ENCODE results near the gene WDFY2. TPM values are rescaled to one million over a fixed set of nuclear protein-coding genes. Genes with fewer than 3 reads are reported as not detected.

WDFY2 gene
- total RNA-seq, 1 donor from 2014 or later = 20.7 TPM

DNA sequence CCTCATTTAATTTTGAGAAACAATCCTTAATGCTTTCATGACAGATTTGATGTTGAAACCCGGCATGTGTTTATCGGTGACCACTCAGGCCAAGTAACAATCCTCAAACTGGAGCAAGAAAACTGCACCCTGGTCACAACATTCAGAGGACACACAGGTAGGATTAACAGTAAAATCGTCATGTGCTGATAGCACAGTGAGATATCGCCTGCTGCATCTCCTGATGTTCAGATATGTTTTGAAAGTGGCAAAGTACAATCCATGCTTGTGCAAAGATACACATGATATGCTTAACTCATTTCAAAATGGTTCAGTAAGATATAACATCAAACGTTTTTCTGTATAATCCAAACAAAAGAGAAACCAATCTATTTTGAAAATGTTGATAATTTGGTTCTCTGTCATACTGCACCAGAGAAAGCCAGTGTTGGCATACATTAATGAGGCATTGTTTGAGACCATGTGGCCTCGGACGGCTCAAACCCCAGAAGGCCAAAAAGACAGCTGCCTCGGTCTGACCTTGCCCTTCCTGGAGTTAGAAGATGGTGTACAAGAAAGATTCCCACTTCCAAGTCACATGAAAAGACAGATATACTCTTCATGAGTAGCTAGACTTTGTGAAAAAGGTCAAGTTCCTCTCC, 143.5 kb downstream of the WDFY2 start:
- Mint-ChIP-seq H3K4me1 (peaks cover 17% of the 10 kb centered on the region), H3K36me3 (ENCODE audit: low read depth) (peaks cover 3% of the 10 kb centered on the region), H3K27ac (ENCODE audit: unreplicated experiment) (peak overlapping the region; percentile 79), H3K27me3 (ENCODE audit: low read depth) (no peaks in the 10 kb centered on the region), H3K9me3 (peaks cover 3% of the 10 kb centered on the region), H3K4me3 (no peak overlapping the region)
- no peak for DNase-seq (ENCODE audit: low read depth, low spot score)
- TF ChIP-seq, protein P1, sequence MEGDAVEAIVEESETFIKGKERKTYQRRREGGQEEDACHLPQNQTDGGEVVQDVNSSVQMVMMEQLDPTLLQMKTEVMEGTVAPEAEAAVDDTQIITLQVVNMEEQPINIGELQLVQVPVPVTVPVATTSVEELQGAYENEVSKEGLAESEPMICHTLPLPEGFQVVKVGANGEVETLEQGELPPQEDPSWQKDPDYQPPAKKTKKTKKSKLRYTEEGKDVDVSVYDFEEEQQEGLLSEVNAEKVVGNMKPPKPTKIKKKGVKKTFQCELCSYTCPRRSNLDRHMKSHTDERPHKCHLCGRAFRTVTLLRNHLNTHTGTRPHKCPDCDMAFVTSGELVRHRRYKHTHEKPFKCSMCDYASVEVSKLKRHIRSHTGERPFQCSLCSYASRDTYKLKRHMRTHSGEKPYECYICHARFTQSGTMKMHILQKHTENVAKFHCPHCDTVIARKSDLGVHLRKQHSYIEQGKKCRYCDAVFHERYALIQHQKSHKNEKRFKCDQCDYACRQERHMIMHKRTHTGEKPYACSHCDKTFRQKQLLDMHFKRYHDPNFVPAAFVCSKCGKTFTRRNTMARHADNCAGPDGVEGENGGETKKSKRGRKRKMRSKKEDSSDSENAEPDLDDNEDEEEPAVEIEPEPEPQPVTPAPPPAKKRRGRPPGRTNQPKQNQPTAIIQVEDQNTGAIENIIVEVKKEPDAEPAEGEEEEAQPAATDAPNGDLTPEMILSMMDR (conservative IDR thresholded peaks at IDR 0.05) = no peak

DNA sequence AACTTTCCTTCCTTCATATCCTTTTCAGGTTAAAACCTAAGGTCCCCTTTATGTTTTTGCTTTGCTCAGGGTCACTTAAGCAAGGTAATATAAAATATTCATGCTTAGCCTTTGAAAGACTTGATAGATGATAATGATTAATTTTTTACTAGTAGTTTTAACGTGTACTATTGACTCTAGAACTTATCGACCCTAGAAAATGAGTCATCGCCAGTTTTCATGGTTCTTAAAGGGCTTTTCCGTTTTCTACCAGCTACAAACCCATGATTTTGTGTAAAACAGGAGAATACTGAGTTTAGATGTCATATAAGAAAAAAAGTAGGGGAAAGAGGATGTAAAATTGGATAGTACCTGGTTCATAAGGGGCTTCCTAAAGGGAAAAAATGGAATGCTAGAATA, 144.0 kb downstream of the WDFY2 start:
- Mint-ChIP-seq H3K4me3 (no peak overlapping the region), H3K27me3 (ENCODE audit: low read depth) (no peaks in the 10 kb centered on the region), H3K27ac (ENCODE audit: unreplicated experiment) (peak overlapping the region; percentile 59)

DNA sequence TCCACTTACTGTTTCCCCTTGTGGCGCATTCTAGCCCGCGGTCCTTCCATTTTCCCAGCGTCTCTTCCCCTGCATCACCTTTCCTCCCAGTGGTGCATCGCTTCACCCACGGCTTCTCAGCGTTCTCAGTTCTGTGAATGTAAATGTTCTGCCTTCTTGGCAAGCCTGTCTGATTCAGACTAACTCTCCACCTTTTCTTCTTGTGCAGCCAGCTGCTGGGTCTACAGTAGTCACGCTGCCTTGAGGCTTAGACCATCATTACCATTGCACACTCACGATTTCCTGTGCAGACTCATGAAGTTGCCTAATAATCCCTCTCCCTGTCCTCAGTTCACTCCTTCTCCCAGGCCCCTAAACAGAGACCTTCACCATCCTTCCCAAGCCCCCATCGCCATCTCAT, 144.7 kb downstream of the WDFY2 start:
- H3K27ac Mint-ChIP-seq (ENCODE audit: unreplicated experiment) = no peak overlapping the region
- peaks cover 3% of the 10 kb centered on the region for H3K9me3 Mint-ChIP-seq
- DNase-seq (ENCODE audit: low read depth, low spot score) = no peak
- H3K27me3 Mint-ChIP-seq (ENCODE audit: low read depth) = no peaks in the 10 kb centered on the region
- TF ChIP-seq, protein P1 (conservative IDR thresholded peaks at IDR 0.05) = no peak
- peaks cover 7% of the 10 kb centered on the region for H3K36me3 Mint-ChIP-seq (ENCODE audit: low read depth)
- no peak overlapping the region for H3K4me3 Mint-ChIP-seq
- peaks cover 25% of the 10 kb centered on the region for H3K4me1 Mint-ChIP-seq

More for the DNA sequence above, 144.0 kb downstream of the WDFY2 start:
- Mint-ChIP-seq H3K9me3 (peaks cover 3% of the 10 kb centered on the region), H3K4me1 (peaks cover 18% of the 10 kb centered on the region), H3K36me3 (ENCODE audit: low read depth) (peaks cover 3% of the 10 kb centered on the region)
- TF ChIP-seq, protein P1 (conservative IDR thresholded peaks at IDR 0.05) = no peak
- DNase-seq (ENCODE audit: low read depth, low spot score) = no peak

DNA sequence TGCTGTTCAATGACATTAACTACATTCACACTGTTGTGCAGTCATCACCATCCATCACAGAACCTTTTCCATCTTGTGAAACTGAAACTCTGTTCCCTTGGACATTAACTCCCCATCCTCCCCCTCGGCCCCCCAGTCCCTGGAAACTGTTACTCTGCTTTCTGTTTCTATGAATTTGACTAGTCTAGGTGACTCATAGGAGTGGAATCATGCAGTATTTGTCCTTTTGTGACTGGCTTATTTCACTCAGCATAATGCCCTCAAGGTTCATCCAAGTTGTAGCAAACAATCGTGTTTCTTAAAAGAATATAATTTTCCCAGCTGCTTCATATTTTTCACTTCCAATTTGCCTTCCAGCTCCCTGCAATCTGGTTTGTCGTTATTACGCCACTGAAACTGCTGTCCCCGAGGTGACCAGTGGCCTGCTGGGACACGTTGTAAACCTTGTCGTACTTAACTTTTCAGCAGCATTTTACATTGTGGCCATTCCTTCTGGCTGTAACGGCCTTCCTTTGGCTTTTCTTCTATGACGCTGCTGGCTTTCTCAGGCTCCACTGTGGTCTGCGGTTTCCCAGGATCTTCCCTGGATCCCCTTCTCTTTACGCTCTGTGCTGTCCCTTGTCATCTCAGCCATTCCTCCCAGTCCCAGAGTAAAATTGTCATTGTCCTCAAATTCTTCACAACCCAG, 145.7 kb downstream of the WDFY2 start:
- Mint-ChIP-seq H3K4me1 (peaks cover 25% of the 10 kb centered on the region), H3K27me3 (ENCODE audit: low read depth) (no peaks in the 10 kb centered on the region), H3K4me3 (no peak overlapping the region), H3K27ac (ENCODE audit: unreplicated experiment) (no peak overlapping the region), H3K9me3 (peaks cover 3% of the 10 kb centered on the region), H3K36me3 (ENCODE audit: low read depth) (peaks cover 7% of the 10 kb centered on the region)
- no peak for DNase-seq (ENCODE audit: low read depth, low spot score)
- TF ChIP-seq, protein P1 (conservative IDR thresholded peaks at IDR 0.05) = no peak

DNA sequence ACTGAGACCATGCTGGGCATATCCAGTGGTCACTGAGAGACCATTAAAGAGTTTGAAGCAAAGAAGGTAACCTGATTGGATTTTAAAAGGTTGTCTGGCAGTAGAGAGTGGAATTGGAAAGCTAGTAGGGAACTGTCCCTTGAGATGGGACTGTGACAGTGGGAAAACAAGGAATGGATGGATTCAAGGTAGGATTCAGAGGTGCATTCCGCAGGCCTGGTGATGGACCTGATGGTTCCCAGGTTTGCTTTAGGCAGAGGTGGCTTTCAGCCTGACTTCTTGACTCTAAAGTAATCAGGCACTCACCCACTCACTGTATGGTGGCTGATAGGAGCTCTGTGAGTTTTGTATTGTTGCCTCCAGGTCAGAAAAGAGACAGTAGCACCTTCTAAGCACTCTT, 146.7 kb downstream of the WDFY2 start:
- H3K9me3 Mint-ChIP-seq = peaks cover 3% of the 10 kb centered on the region
- TF ChIP-seq, protein P1 (conservative IDR thresholded peaks at IDR 0.05) = no peak
- H3K4me1 Mint-ChIP-seq = peaks cover 25% of the 10 kb centered on the region
- H3K27me3 Mint-ChIP-seq (ENCODE audit: low read depth) = no peaks in the 10 kb centered on the region
- H3K27ac Mint-ChIP-seq (ENCODE audit: unreplicated experiment) = no peak overlapping the region
- DNase-seq (ENCODE audit: low read depth, low spot score) = no peak
- no peak overlapping the region for H3K4me3 Mint-ChIP-seq
- peaks cover 7% of the 10 kb centered on the region for H3K36me3 Mint-ChIP-seq (ENCODE audit: low read depth)
